Stimulated activated naive B cell treated with anti-CD40 and anti-IgM and Interleukin-4, amounts not matched to agents 10 μg/mL and 1 μg/mL and 100 μg/mL, for 72 hours (primary cell): ENCODE results near the gene ELMOD3.
"Not testable (repeated sequence)": the region's sequence is repeated elsewhere in the genome, so short reads cannot be mapped to it uniquely, and the experiment has no call there.

ENCODE experiments used
- ATAC-seq, 2 donors: fragments of 150-1000 bp; cut with Tn5 transposase; replicated peaks; 2 replicates each; pipeline ENCODE4 v1.10.0; 2021; ENCODE audit warnings: moderate library complexity in 1 of 2
- DNase-seq: peaks from one replicate; pipeline ENCODE4 v3.0.0; 2021
- H3K27ac Mint-ChIP-seq: one replicate; pipeline ENCODE4 v1.8.0; 2022; ENCODE audit warnings: mild to moderate bottlenecking, mixed read lengths
- H3K27me3 Mint-ChIP-seq, 2 donors: one replicate each; pipeline ENCODE4 v1.8.0; 2022; ENCODE audit warnings: mixed read lengths in 2 of 2
- H3K36me3 Mint-ChIP-seq, 2 donors: one replicate each; pipeline ENCODE4 v1.8.0; 2022; ENCODE audit warnings: mixed read lengths in 2 of 2, mild to moderate bottlenecking in 1 of 2
- H3K4me1 Mint-ChIP-seq, 2 donors: one replicate each; pipeline ENCODE4 v1.8.0; 2022; ENCODE audit warnings: mixed read lengths in 2 of 2, mild to moderate bottlenecking in 1 of 2
- H3K4me3 Mint-ChIP-seq, 2 donors: one replicate each; pipeline ENCODE4 v1.8.0; 2022; ENCODE audit warnings: mild to moderate bottlenecking in 2 of 2, mixed read lengths in 2 of 2, moderate library complexity in 1 of 2
- H3K9me3 Mint-ChIP-seq, 2 donors: one replicate each; pipeline ENCODE4 v1.8.0; 2022; ENCODE audit warnings: mixed read lengths in 2 of 2, mild to moderate bottlenecking in 1 of 2

The ELMOD3 gene

DNA sequence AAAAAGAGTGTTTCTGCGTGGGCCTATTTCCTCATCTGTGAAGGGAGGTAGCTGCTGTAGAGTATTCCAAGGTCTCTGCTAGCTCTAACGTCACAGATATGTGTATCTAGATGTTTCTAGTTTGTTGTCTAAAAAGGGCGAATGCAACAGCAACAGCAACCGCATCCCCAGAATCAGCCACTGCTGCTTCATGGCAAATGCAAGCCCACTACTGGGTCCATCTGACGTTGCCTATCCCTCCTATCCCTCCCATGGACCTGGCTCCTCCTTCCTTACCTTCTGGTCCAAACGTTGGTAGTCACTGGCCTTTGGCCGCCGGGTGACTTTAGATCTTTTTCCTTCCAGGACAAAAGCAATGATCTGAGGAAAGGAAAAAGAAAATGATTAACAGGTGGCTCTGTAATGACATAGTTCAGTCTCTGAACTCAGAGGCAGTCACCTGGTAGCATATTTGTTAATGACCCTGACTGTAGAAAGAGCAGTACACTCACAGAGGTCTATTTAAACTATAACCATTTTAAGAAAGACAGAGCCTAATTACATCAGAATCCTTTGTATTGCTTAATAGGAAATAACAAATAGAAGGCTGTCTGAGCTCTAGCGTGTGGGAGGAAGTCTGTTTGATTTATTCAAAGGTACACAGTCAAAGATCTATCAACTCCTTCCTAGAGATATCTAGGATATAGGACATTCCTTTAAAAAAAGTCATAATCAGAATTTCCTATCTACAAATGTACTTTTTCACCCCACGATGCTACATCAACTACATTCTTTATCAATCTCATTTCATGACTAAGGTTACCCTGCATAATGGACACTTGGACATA, 29.7 kb upstream of the ELMOD3 start:
- Mint-ChIP-seq H3K4me3 (peak overlapping the region; percentile 91 to 96), H3K27me3 (no peaks in the 10 kb centered on the region), H3K4me1 (peaks cover 30 to 73% of the 10 kb centered on the region in 2 donors), H3K9me3 (no peaks in the 10 kb centered on the region), H3K36me3 (peaks cover 51 to 74% of the 10 kb centered on the region in 2 donors), H3K27ac (peak overlapping the region; percentile 69)
- ATAC-seq (no peak), DNase-seq (no peak)

DNA sequence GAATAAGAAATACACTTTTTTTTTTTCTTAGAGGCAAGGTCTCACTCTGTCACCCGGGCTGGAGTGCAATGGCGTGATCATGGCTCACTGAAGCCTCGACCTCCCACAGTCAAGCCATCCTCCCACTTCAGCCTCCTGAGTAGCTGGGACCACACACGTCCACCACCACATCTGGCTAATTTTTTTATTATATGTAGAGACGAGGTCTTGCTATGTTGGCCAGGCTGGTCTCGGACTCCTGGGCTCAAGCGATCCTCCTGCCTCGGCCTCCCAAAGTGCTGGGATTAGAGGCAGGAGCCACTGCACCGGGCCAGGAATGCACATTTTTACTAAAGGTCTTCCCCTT, 29.1 kb upstream of the ELMOD3 start:
- peak overlapping the region; percentile 37 for H3K27ac Mint-ChIP-seq
- no peaks in the 10 kb centered on the region for H3K27me3 Mint-ChIP-seq
- no peak for DNase-seq
- no peak for ATAC-seq
- H3K4me3 Mint-ChIP-seq, result peak overlapping the region; percentile 91 to 96
- peaks cover 29 to 68% of the 10 kb centered on the region in 2 donors for H3K4me1 Mint-ChIP-seq
- no peaks in the 10 kb centered on the region for H3K9me3 Mint-ChIP-seq
- peaks cover 45 to 68% of the 10 kb centered on the region in 2 donors for H3K36me3 Mint-ChIP-seq

DNA sequence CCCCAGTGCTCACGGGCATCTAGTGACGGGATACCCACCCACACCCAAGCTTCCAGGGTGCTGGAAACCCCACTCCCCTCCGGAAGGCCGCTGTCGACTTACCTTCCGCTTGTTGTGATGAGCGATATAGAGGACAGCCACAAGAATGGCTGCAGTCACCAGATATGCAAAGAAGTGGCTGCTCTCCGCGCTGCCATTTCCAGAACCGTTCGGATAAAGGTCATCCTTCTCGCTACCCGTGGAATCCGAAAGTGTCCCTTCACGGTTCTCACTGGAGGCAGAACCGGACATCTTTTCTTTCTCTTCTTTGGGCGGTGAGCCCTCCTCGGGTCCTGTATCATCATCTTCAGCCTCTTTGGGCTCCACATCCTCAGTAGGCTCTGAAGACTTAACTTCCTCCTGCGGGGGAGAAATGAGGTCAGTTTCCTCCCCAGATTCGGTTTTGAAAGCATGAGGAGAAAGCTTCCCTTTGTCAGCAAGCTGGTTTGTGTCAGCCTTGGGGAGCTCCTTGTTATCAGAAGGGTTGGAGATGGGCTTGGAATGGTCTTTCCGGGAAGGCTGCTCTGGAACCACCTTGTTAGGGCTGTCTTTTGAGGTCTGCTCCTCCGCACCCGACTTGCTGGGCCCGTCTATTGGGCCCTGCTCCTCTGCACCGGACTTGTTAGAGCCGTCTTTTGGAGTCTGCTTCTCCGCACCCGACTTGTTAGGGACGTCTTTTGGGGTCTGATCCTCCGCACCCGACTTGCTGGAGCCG, 28.0 kb upstream of the ELMOD3 start:
- H3K4me1 Mint-ChIP-seq, result peaks cover 22 to 61% of the 10 kb centered on the region in 2 donors
- H3K4me3 Mint-ChIP-seq, result peak overlapping the region; percentile 91 to 96
- DNase-seq (peak; percentile 33), ATAC-seq (peak; percentile 30 to 37)
- H3K36me3 Mint-ChIP-seq, result peaks cover 35 to 57% of the 10 kb centered on the region in 2 donors
- no peaks in the 10 kb centered on the region for H3K27me3 Mint-ChIP-seq
- no peaks in the 10 kb centered on the region for H3K9me3 Mint-ChIP-seq
- H3K27ac Mint-ChIP-seq, result peak overlapping the region; percentile 99

DNA sequence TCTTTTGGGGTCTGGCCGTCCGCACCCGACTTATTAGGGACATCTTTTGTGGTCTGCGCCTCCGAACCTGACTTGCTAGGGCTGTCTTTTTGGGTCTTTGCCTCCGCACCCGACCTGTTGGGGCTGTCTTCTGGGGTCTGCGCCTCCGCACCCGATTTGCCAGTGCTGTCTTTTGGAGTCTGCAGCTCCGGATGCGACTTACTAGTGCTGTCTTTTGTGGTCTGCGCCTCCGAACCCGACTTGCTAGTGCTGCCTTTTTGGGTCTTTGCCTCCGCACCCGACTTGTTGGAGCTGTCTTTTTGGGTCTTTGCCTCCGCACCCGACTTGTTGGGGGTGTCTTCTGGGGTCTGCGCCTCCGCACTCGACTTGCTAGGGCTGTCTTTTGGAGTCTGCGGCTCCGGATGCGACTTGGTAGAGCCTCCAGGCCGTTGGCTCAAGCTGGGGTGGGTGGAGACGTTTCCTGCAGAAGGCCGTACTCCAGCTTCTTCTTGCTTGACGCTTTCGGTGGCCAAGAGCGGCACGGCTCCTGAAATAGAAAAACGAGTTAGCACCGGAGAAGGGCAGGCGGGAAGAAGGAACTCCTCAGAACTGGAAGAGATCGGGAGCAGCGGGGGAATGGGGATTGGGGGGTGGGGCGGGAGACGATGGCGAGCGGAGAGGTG, 27.3 kb upstream of the ELMOD3 start:
- ATAC-seq (peak; percentile 51 to 52), DNase-seq (peak; percentile 24)
- Mint-ChIP-seq H3K36me3 (peaks cover 31 to 54% of the 10 kb centered on the region in 2 donors), H3K27me3 (no peaks in the 10 kb centered on the region), H3K4me1 (peaks cover 19 to 56% of the 10 kb centered on the region in 2 donors), H3K27ac (peak overlapping the region; percentile 99), H3K4me3 (peak overlapping the region; percentile 91 to 96), H3K9me3 (no peaks in the 10 kb centered on the region)

DNA sequence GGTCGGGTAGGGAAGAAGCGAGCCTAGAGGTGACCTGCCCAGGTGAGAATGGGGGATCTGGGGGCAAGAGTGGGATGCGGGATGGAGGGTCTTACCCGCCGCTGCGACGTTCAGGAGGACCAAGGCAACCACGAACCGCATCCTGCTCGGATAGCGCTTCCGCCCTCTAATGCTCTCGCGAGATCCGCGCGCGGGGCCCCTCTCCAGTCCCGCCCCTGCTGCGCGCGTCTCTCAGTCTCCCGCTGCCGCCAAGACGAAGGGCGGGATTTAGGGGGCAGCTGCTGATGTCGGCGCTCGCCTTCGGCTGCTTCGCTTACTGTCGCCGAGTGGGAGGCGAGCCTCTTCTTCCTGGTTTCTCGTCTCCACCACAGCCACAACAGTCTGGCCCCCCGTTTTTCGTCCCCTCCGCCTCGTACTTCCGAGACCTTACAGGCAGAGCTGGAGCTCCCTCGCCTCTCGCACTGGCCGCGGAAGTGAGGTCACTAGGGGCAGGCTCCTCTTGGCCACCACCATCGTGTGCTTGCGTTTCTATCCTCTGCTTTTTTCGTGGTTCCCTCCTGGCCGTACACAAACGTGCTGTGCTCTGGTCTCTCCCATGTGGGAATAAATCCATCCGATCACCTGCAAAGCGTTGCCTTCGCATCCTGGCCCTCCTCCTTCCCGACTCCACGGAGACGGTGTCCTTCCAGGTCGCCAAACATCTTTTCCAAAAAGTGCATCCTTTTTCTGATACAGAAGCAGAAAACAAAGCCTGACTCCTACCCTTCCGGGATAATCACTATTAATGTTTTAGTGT, 26.5 kb upstream of the ELMOD3 start, which contains the start of gene TGOLN2:
TSS of gene TGOLN2 (minus strand) at position 168 of the 796 bp plus-strand sequence. CDS start at position 141, 27 bp downstream.
- no peaks in the 10 kb centered on the region for H3K9me3 Mint-ChIP-seq
- DNase-seq (peak; percentile 89), ATAC-seq (peak; percentile 91 to 94)
- peaks cover 24 to 47% of the 10 kb centered on the region in 2 donors for H3K36me3 Mint-ChIP-seq
- peaks cover 13 to 49% of the 10 kb centered on the region in 2 donors for H3K4me1 Mint-ChIP-seq
- peak within 1 kb of the TSS; percentile 99 for H3K27ac Mint-ChIP-seq
- no peaks in the 10 kb centered on the region for H3K27me3 Mint-ChIP-seq
- peak within 1 kb of the TSS; percentile 91 to 96 for H3K4me3 Mint-ChIP-seq

DNA sequence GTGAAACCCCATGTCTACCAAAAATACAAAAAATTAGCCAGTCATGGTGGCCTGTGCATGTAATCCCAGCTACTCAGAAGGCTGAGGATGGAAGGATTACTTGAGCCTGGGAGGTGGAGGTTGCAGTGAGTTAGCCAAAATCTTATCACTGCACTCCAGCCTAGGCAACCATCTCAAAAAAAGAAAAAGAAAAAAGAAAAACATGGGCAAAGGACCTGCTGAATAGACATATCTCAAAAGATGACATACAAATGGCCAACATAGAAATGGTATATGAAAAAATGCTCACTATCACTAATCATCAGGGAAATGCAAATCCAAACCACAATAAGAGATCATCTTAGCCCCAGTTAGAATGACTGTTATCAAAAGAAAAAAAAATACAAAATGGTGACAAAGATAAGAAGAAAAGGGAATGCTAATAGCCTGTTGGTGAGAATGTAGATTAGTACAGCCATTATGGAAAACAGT, 25.4 kb upstream of the ELMOD3 start:
- Mint-ChIP-seq H3K4me1 (peaks cover 10 to 37% of the 10 kb centered on the region in 2 donors), H3K36me3 (peaks cover 26 to 41% of the 10 kb centered on the region in 2 donors), H3K27me3 (no peaks in the 10 kb centered on the region), H3K9me3 (peaks cover 0 to 3% of the 10 kb centered on the region in 2 donors), H3K4me3 (peak overlapping the region in 1 of 2 donors; percentile 8), H3K27ac (no peak overlapping the region)
- ATAC-seq (no peak), DNase-seq (no peak)

DNA sequence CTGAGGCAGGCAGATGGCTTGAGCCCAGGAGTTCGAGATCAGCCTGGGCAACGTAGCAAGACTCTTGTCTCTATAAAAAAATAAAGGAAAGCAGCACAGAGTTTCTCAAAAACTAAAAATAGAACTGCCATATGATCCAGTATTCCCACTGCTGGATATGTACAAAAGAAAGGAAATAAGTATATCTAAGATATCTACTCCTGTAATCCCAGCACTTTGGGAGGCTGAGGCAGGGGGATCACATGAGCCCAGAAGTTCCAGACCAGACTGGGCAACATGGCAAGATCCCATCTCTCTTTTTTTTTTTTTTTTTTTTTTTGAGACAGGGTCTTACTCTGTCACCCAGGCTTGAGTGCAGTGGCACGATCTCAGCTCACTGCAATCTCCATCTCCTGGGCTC, 24.9 kb upstream of the ELMOD3 start:
- H3K27ac Mint-ChIP-seq, H3K9me3 Mint-ChIP-seq, ATAC-seq, DNase-seq, H3K27me3 Mint-ChIP-seq: not testable (repeated sequence)
- Mint-ChIP-seq H3K4me3 (peak overlapping the region in 1 of 2 donors; percentile 8), H3K4me1 (peaks cover 10 to 33% of the 10 kb centered on the region in 2 donors), H3K36me3 (peaks cover 26 to 37% of the 10 kb centered on the region in 2 donors)

DNA sequence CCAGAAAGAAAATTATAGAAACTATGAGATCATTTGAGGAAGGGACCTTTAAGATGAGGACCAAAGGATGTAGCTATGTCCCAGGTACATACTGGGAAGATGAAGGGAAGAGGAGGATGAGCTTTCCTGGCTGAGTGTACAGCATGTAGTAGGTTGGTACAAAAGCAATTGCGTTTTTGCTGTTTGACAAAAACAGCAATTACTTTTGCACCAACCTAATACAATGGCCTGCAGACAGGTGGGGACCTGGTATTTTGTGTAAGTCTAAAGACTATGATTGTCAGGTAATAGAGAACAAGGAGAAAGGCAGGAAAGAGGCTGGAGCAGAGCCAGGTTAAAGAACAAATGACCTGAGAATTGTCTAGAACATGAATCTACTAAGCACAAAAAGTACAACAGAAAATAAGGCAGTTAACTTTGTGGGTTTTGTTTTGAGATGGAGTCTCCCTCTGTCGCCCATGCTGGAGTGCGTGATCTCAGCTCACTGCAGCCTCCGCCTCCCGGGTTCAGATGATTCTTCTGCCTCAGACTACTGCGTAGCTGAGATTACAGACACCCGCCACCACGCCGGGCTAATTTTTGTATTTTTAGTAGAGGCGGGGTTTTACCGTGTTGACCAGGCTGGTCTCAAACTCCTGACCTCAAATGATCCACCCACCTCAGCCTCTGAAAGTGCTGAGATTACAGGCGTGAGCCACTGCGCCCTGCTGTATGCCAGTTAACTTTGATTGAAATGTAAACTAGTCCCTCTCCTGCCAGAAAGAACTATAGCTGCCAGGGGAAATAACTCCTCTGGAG, 23.5 kb upstream of the ELMOD3 start:
- no peak overlapping the region for H3K4me3 Mint-ChIP-seq

DNA sequence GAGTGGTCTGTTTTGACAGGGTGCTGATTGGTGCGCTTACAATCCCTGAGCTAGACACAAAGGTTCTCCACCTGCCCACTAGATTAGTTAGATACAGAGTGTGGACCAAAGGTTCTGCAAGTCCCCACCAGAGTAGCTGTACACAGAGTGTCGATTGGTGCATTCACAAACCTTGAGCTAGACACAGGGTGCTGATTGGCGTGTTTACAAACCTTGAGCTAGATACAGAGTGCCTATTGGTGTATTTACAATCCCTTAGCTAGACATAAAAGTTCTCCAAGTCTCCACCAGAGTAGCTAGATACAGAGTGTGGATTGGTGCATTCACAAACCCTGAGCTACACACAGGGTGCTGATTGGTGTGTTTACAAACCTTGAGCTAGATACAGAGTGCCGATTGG, 20.7 kb upstream of the ELMOD3 start:
- H3K36me3 Mint-ChIP-seq, result not testable (repeated sequence)

More for the DNA sequence above, 23.5 kb upstream of the ELMOD3 start:
- Mint-ChIP-seq H3K27ac (no peak overlapping the region), H3K27me3 (no peaks in the 10 kb centered on the region), H3K9me3 (peaks cover 0 to 3% of the 10 kb centered on the region in 2 donors), H3K4me1 (peaks cover 1 to 19% of the 10 kb centered on the region in 2 donors), H3K36me3 (peaks cover 12 to 26% of the 10 kb centered on the region in 2 donors)
- ATAC-seq, result no peak
- no peak for DNase-seq

DNA sequence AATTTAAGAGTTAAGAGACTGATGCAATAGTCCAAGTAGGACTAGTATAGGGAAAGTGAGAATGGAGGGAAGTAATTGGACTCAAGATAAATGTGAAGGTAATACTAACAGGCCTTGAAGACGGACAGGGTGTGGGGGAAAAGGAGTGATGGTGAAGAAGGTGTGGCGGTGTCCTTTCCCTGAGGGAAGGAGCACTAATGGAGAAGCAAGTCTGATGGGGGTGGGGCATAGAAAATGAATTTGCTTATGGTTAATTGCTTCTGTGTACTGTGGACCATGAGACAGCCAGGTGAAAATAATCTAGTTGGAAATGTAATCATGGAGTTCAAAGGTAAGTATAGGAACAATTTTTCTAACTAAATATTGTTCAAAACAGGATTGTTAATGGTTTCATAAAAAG, 19.6 kb upstream of the ELMOD3 start:
- H3K4me3 Mint-ChIP-seq, result no peak overlapping the region
- H3K4me1 Mint-ChIP-seq, result no peaks in the 10 kb centered on the region
- H3K27me3 Mint-ChIP-seq, result no peaks in the 10 kb centered on the region
- no peak for ATAC-seq
- peaks cover 0 to 3% of the 10 kb centered on the region in 2 donors for H3K9me3 Mint-ChIP-seq
- no peak for DNase-seq
- H3K36me3 Mint-ChIP-seq, result peaks cover 2 to 4% of the 10 kb centered on the region in 2 donors
- H3K27ac Mint-ChIP-seq, result no peak overlapping the region

More for the DNA sequence above, 20.7 kb upstream of the ELMOD3 start:
- not testable (repeated sequence) for H3K9me3 Mint-ChIP-seq, H3K4me1 Mint-ChIP-seq, H3K27me3 Mint-ChIP-seq, H3K27ac Mint-ChIP-seq, H3K4me3 Mint-ChIP-seq, ATAC-seq, DNase-seq

DNA sequence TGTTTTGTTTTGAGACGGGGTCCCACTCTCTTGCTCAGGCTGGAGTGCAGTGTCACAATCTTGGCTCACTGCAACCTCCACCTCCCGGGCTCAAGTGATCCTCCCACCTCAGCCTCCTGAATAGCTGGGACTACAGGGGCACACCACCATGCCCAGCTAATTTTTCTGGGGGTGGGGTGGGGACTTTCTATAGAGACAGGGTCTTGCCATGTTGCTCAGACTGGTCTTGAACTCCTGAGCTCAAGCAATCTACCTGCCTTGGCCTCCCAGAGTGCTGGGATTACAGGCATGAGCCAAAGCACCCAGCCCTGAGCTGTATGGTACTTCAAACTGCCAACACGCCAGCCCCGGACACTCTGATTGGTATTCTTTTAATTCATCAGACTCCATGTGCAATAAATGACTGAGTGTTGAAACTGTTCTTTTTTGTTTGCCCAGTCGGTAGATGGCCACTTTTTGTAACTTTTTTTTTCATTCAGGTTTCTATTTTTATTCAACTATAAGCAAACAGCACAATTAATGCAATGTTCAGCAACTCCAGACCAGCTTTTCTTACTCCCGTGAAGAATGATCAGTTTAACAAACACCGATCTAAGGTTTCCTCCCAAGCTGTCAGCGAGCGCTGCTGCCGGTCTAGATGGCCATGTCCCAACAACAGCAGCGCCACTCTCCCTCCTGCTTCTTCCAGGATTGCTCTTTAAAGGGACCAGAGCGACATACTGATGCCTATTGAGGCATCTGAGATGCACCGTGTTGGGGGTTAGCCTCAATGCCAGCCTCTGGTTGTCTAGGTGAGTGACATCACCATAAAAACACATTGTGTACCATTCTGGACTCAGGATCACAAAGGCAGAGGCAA, 14.3 kb upstream of the ELMOD3 start:
- Mint-ChIP-seq H3K36me3 (peaks cover 22 to 28% of the 10 kb centered on the region in 2 donors), H3K27me3 (no peaks in the 10 kb centered on the region), H3K4me3 (no peak overlapping the region), H3K27ac (no peak overlapping the region), H3K9me3 (no peaks in the 10 kb centered on the region), H3K4me1 (no peaks in the 10 kb centered on the region)
- no peak for DNase-seq
- no peak for ATAC-seq
